GM12872 (cell line): ENCODE data around the gene DBH.

ENCODE experiments used
- TF ChIP-seq, protein P1 (sequence below): IDR thresholded peaks from 3 replicates; pipeline ENCODE4 v1.5.1; 2011; ENCODE audit warnings: low read depth, mild to moderate bottlenecking, low read length, moderate library complexity; ENCODE audit not compliant: insufficient read depth

Gene DBH

DNA sequence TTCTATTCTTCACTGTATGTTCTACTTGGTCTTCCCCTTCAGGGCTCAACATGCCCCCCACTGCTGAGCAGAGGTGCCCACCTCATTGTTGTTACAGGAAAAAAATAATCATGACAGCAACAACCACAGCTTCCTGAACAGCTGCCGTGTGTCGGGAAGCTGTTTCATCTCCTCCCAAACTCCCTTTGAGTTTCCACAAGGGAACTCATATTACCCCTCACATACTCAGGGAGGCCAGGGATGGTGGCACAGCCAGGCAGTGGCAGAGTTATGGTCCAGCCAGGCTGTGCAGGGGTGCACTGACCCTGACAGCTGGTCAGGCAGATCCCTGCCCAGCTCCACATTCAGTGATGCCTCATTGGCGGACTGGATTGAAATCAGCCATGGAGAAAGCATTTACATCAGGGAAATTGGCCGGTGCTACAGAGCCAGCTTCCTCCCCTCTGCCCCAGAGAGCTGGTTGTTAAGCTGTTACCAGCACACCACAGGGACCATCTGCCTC, 64.7 kb downstream of the DBH start:
- TF ChIP-seq, protein P1, sequence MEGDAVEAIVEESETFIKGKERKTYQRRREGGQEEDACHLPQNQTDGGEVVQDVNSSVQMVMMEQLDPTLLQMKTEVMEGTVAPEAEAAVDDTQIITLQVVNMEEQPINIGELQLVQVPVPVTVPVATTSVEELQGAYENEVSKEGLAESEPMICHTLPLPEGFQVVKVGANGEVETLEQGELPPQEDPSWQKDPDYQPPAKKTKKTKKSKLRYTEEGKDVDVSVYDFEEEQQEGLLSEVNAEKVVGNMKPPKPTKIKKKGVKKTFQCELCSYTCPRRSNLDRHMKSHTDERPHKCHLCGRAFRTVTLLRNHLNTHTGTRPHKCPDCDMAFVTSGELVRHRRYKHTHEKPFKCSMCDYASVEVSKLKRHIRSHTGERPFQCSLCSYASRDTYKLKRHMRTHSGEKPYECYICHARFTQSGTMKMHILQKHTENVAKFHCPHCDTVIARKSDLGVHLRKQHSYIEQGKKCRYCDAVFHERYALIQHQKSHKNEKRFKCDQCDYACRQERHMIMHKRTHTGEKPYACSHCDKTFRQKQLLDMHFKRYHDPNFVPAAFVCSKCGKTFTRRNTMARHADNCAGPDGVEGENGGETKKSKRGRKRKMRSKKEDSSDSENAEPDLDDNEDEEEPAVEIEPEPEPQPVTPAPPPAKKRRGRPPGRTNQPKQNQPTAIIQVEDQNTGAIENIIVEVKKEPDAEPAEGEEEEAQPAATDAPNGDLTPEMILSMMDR: no peak

GRCh38 chr9:133701321-133701980, 65.3 kb downstream of the DBH start:
- TF ChIP-seq, protein P1: no peak

DNA sequence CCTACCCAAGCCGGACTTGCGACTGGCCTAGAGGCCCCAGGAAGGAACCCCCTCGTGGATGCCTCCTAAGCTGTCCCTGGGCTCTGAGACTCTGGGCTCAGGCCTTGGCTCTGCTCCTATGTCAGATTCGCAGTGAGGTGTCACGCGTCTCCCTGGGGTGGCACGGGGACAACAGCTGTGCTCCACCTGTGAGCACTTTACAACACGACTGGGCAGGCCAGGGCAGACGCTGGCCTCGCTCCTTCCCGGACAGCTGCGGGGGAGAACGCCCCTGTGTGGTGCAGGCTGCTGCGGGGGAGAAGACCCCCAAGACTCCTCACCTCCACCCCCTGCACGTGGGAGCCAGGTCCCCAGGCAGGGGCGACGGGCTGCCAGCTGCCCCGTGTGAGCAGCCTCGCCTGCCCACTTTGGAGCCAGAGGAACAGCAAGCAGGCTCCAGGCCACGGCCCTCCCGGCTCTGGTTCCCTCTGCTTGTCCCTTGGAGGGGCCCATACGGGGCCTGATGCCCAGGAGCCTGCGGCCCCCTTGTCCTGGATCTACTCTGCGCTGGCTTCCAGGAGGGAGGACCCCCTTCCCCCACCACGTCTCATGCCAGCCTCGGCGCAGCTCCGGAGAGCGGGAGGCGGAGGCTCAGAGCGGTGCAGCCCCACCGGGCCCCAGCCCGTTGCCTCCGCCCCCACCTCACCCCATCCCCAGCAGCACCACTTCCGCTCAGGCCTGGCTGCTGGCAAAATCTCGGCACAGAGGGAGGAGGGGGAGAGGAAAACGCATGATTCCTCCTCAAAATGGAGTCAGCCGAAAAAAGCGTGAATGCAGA, 66.0 kb downstream of the DBH start:
- TF ChIP-seq, protein P1: no peak

- TF ChIP-seq, protein P1: no peak
These were observed 66.8 kb downstream of the DBH start for GRCh38 chr9:133702798-133703590.

- TF ChIP-seq, protein P1: no peak
These were observed 67.6 kb downstream of the DBH start for GRCh38 chr9:133703591-133704399.

- TF ChIP-seq, protein P1: no peak
These were observed 68.6 kb downstream of the DBH start for GRCh38 chr9:133704711-133705181.

DNA sequence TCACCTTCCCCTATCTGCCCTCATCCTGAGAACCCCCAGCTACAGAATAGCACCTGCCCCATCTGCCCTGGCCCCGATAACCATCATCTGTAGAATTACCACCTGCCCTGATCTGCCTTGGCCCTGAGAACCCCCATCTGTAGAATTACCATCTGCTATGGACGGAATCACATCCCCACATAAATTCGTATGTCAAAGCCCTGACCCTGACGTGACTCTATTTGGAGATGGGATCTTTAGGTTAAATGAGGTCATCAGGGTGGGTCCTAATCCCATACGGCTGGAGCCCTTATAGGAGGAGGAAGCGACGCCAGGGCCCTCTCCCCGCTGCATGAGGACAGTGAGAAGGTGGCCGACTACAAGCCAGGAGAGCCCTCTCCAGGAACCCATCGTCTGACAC, 69.4 kb downstream of the DBH start:
- TF ChIP-seq, protein P1: no peak
